ENCODE data around the gene TASOR2.

The TASOR2 gene

DNA sequence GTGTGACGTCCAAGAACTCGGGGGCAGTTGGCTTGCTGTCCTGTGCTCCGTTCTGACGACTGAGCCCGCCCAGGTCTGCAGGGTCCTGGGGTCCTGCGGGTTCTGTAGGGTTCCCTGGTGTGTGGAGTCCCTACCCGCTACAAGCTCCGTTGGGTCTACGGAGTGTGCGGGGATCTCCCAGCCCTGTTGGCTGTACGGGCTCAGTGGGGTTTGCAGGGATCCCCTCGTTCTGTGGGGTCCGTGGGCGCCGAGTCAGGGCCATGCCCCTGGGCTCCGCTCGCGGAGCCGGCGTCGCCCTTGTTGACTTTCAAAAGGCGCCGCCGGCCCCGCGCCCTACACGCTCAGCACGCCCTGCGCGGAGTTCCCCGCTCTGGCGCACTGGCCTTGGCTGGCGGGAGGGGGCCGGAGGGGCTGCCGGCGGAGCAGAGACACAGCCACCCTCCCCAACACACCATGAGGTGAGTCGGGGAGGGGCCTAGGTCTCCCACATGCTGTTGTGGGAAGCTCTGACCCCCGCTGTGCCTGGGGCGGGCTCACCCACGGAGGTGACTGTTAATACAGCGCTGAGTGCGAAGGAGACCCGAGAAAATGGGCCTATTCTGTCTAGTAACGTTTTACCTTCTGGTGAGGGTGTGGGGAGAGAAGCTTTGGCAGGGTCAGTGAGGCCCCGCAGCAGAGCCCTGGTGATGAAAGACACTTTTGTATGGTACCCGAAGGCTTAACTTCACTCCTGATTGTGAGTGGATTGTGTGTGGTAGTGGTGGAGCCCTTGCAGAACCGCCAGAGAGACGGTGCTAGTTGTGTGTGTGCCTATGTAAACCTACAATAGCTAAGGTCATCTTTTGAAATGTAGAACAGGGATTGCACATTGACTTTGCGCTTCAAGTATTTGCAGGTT, 8.1 kb downstream of the TASOR2 start:
- in situ Hi-C loops (cut with MboI; ENCODE audit: low sequenced_read_pairs, unreplicated experiment) = no loop called here
- no peak for TF ChIP-seq CTCF (IDR thresholded peaks at IDR 0.05; ENCODE audit: borderline replicate concordance, control extremely low read depth, extremely low read depth, insufficient read depth, missing control alignments)
- DNase-seq (ENCODE audit: low spot score) = peak; percentile 79

DNA sequence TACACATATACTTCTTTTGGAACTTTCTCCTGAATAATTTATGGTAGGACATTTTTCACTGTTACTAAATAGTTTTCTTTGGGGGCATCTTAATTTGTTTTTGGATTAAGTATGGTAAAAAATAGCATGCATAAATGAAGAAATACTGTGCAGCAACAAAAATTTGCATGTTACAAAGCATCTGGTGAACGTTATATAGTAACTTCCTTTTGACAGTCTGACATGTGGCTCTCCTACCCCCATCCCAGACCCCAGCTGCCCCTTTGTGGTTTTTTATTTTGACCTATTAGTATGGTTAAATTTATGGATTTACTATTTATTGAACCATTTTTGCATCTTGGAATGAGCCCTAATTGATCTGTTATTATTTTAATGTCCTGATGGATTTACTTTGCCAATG, 9.9 kb downstream of the TASOR2 start:
- no peak for TF ChIP-seq CTCF (IDR thresholded peaks at IDR 0.05; ENCODE audit: borderline replicate concordance, control extremely low read depth, extremely low read depth, insufficient read depth, missing control alignments)
- no peak for DNase-seq (ENCODE audit: low spot score)
- in situ Hi-C loops (cut with MboI; ENCODE audit: low sequenced_read_pairs, unreplicated experiment) = no loop called here

- no peak for DNase-seq (ENCODE audit: low spot score)
- in situ Hi-C loops (cut with MboI; ENCODE audit: low sequenced_read_pairs, unreplicated experiment) = no loop called here
- TF ChIP-seq CTCF (IDR thresholded peaks at IDR 0.05; ENCODE audit: borderline replicate concordance, control extremely low read depth, extremely low read depth, insufficient read depth, missing control alignments) = no peak
These were observed 12.7 kb downstream of the TASOR2 start for GRCh38 chr10:5697342-5697741.

GRCh38 chr10:5698062-5698461, 13.4 kb downstream of the TASOR2 start:
- in situ Hi-C loops (cut with MboI; ENCODE audit: low sequenced_read_pairs, unreplicated experiment) = no loop called here
- no peak for TF ChIP-seq CTCF (IDR thresholded peaks at IDR 0.05; ENCODE audit: borderline replicate concordance, control extremely low read depth, extremely low read depth, insufficient read depth, missing control alignments)
- no peak for DNase-seq (ENCODE audit: low spot score)

DNA sequence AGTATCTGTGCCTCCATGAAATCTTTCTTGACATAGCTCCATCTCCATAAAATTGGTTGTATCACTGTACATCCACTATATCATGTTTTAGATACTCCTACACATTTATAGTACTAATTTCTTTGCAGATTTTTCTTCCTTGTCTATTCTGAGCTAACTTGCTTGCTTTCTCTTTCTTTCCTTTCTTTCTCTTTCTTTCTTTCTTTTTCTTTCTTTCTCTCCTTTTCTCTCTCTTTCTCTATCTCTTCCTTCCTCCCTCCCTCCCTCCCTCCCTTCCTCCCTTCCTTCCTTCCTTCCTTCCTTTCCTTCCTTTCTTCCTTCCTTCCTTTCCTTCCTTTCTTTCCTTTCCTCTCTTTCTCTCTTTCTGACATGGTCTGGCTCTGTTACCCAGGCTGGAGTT, 23.7 kb downstream of the TASOR2 start:
- in situ Hi-C loops (cut with MboI; ENCODE audit: low sequenced_read_pairs, unreplicated experiment) = no loop called here
- no peak for TF ChIP-seq CTCF (IDR thresholded peaks at IDR 0.05; ENCODE audit: borderline replicate concordance, control extremely low read depth, extremely low read depth, insufficient read depth, missing control alignments)
- no peak for DNase-seq (ENCODE audit: low spot score)

GRCh38 chr10:5709865-5710264, 25.2 kb downstream of the TASOR2 start:
- TF ChIP-seq CTCF (IDR thresholded peaks at IDR 0.05; ENCODE audit: borderline replicate concordance, control extremely low read depth, extremely low read depth, insufficient read depth, missing control alignments) = no peak
- in situ Hi-C loops (cut with MboI; ENCODE audit: low sequenced_read_pairs, unreplicated experiment) = no loop called here
- no peak for DNase-seq (ENCODE audit: low spot score)
